HG03571 (cell line): Measurements from ENCODE around the gene COG2.
"Not testable (repeated sequence)": the region's sequence is repeated elsewhere in the genome, so short reads cannot be mapped to it uniquely, and the experiment has no call there.

Experiments
- ATAC-seq: cut with Tn5 transposase; IDR thresholded peaks from one replicate; pipeline ENCODE4 v1.9.1; 2021; ENCODE audit not compliant: unreplicated experiment

Gene COG2

GRCh38 chr1:230674581-230674980 lies 32.3 kb downstream of the COG2 start:
- no peak for ATAC-seq

- no peak for ATAC-seq
Measured at GRCh38 chr1:230677200-230677599, 34.9 kb downstream of the COG2 start.

- no peak for ATAC-seq
Measured at GRCh38 chr1:230679192-230679591, 36.9 kb downstream of the COG2 start.

GRCh38 chr1:230679825-230680224 lies 37.5 kb downstream of the COG2 start:
- no peak for ATAC-seq

GRCh38 chr1:230680300-230681025 lies 38.2 kb downstream of the COG2 start:
- ATAC-seq, result no peak

GRCh38 chr1:230681599-230681998 lies 39.3 kb downstream of the COG2 start:
- ATAC-seq, result no peak

GRCh38 chr1:230682274-230682673 lies 40.0 kb downstream of the COG2 start:
- no peak for ATAC-seq

GRCh38 chr1:230682882-230683610 lies 40.8 kb downstream of the COG2 start:
- no peak for ATAC-seq

- no peak for ATAC-seq
Measured at GRCh38 chr1:230684146-230684545, 41.9 kb downstream of the COG2 start.

- ATAC-seq, result no peak
Measured at GRCh38 chr1:230684998-230685397, 42.7 kb downstream of the COG2 start.

- no peak for ATAC-seq
Measured at GRCh38 chr1:230686747-230687146, 44.5 kb downstream of the COG2 start.

GRCh38 chr1:230690101-230690500 lies 47.8 kb downstream of the COG2 start:
- ATAC-seq, result no peak

- ATAC-seq, result no peak
Measured at GRCh38 chr1:230691615-230692014, 49.3 kb downstream of the COG2 start.

GRCh38 chr1:230693221-230693620 lies 50.9 kb downstream of the COG2 start:
- no peak for ATAC-seq

- no peak for ATAC-seq
Measured at GRCh38 chr1:230693777-230694176, 51.5 kb downstream of the COG2 start.

GRCh38 chr1:230694464-230694863 lies 52.2 kb downstream of the COG2 start:
- ATAC-seq, result no peak

- no peak for ATAC-seq
Measured at GRCh38 chr1:230694991-230695390, 52.7 kb downstream of the COG2 start.

- no peak for ATAC-seq
Measured at GRCh38 chr1:230696218-230696617, 53.9 kb downstream of the COG2 start.

- ATAC-seq, result no peak
Measured at GRCh38 chr1:230696722-230697437, 54.6 kb downstream of the COG2 start.

- no peak for ATAC-seq
Measured at GRCh38 chr1:230698130-230698529, 55.8 kb downstream of the COG2 start.

- not testable (repeated sequence) for ATAC-seq
Measured at GRCh38 chr1:230698964-230699363, 56.7 kb downstream of the COG2 start.

- no peak for ATAC-seq
Measured at GRCh38 chr1:230699716-230700115, 57.4 kb downstream of the COG2 start.
